ENCODE data around the gene ZNF609.

ZNF609 gene

GRCh38 chr15:64547275-64547674 lies 86.9 kb downstream of the ZNF609 start:
- no peak for DNase-seq

- DNase-seq, result no peak
Measured at GRCh38 chr15:64548235-64548634, 87.9 kb downstream of the ZNF609 start.

DNA sequence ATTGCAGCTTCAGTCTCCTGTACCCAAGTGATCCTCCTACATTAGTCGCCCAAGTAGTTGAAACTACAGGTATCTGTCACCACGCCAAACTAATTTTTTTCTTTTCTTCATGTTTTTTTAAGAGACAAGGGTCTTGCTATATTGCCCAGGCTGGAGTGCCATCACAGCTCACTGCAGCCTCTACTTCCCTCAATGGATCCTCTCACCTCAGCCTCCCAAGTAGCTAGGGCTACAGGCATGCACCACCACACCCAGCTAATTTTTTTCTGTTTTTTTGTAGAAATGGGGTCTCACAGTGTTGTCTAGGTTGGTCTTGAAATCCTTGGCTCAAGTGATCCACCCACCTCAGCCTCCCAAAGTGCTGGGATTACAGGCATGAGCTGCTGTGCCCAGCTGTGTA lies 89.5 kb downstream of the ZNF609 start:
- no peak for DNase-seq

DNA sequence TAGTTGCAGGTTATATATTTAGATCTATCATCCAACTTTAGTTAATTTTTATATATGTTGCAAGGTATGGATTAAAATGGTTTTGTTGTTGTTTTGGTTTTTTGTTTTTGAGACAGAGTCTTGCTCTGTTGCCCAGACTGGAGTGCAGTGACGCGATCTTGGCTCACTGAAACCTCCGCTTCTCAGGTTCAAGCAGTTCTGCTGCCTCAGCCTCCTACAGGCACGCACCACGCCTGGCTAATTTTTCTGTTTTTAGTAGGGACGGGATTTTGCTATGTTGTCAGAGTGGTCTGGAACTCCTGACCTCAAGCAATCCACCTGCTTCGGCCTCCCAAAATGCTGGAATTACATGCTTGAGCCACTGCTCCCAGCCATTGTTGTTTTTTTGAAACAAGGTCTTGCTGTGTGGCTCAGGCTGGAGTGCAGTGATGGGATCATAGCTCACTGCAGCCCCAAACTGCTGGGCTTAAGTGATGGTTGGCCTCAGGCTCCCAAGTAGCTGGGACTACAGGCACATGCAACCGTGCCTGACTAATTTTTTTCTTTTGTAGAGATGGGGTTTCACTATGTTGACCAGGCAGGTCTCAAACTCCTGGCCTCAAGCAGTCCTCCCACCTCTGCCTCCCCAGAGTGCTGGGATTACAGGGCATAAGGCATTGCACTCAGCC lies 92.0 kb downstream of the ZNF609 start:
- DNase-seq, result no peak

DNA sequence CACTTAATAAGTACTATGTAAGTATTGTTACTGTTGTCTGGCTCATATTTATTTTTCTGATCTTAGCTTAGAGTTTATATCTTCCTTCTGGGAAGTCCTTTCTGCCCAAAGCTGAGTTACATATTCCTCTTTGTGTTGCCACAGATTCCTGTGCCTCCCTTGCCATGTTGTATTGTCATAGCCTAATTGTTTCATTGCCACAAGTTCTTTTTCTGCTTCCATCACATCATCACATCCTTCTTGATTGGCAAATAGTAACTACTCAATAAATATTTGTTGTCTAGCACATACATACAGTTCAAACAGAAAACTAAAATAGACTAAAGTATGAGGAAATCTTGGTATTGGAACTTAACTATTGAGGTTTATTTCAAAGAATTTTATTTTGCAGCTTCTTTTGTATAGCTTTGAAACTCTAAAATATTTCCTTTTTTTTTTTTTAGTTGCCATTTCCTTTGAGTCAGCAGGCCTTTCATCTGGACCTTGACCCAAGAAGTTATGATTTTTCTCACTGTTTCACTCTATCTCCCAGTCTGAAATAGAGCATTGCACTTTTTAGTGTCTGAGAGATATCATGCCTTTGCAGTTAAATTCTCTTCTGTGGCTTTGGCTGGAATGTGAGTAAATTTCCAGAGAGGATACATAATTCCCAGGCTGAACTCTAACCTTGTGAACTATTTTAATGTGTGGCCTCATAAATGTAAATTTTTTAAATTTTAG lies 98.2 kb downstream of the ZNF609 start:
- no peak for DNase-seq

GRCh38 chr15:64559243-64559642 lies 98.9 kb downstream of the ZNF609 start:
- no peak for DNase-seq

DNA sequence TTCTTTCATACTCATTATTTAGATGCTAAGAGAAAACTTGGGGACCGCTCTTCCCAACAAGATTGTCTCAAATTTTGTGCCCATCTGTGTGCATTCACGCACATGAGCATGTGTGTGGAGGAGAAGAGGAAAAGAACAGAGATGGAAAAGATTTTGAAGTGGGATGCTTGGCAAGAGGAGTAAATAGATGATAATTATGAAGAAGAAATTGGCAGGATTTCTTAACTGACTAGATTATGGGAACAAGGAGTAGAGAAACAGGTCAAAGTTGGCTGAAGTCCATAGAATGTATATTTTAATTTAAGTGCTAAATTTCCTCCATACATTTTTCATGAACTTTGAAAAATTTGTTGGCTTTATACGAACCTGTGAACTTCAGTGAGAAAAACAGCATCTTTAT lies 100.1 kb downstream of the ZNF609 start:
- DNase-seq, result no peak

DNA sequence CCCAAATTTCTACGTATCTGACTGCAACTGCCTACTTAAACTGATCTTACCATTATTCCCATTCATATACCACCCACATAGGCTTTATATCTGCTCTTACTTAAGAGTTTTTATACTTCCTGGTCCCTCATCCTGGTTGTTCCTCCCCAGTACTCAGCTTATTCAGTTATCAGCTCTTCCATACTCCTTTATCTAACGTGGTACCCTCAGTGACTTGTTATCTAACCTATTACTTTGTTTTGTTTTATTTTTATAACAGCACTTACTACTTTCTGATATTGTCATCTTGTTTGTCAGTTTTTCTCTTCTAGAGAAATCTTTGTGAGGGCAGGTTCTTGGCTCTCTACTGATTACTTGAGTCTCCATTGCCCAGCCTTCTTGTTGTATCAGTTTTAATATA lies 100.6 kb downstream of the ZNF609 start:
- DNase-seq, result no peak

DNA sequence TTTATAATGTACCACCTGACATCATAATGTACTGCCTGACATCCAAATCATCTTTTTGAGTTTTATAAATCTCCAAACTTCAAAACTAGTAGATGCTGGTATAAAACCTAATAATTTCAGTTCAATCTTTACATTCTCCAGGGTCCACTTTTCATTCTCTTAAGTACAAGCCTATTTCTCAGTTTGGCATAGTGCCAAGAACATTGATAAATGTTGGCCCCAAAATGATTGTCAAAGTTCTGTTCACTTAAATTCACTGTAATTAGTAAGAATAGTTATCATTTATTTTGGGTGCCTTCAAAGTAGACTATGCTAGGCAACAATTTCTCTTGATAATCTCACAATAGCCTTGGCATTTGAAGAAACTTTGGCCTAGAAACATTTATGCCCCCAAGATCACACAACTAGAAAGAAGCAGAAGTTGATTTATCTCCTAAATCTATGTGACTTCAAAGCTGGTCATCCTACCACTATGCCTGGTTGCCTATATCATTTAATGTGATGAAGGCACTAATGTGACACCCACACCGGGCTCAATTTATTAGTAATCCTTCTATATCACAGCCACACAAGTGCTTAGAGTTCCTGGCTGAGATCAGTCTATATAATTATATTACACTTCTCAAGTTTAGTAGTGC lies 101.7 kb downstream of the ZNF609 start:
- no peak for DNase-seq

DNA sequence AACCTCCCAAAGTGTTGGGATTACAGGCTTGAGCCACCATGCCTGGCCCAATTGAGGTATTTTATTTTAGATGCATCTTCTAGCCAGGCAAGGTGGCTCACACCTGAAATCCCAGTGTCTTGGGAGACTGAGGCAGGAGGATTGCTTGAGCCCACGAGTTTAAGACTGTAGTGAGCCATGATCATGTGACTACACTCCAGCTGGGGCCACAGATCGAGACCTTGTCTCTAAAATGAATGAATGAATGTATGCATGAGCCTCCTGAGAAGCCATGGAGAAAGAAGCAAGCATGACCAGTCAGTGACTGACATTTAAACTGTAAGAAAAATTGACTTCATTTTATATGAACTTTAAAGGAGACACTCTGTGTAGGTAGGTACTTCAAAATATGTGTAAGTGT lies 105.7 kb downstream of the ZNF609 start:
- no peak for DNase-seq

- no peak for DNase-seq
Measured at GRCh38 chr15:64566629-64567427, 106.5 kb downstream of the ZNF609 start.

DNA sequence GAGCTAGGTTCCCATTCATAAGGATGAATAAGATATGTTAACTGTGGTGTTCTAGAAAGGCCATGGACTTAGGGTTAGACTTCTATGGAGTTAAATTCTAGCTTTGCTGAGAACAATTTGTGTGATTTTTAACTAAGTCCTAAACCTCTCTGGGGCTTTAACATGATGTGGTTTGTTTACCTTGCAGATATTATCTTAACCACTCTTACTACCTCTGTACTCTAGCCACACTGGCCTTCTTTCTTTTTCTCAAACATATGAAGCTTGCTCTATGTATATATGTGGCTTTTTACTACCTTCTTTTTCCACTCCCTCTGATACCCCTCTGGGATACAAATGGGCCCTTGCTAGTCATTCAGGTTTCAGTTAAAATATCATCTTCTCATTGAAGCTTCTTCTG lies 108.4 kb downstream of the ZNF609 start:
- no peak for DNase-seq

GRCh38 chr15:64571857-64572291 lies 111.5 kb downstream of the ZNF609 start:
- no peak for DNase-seq

GRCh38 chr15:64572856-64573255 lies 112.5 kb downstream of the ZNF609 start:
- DNase-seq, result no peak

- DNase-seq, result no peak
Measured at GRCh38 chr15:64574301-64575017, 114.1 kb downstream of the ZNF609 start.

DNA sequence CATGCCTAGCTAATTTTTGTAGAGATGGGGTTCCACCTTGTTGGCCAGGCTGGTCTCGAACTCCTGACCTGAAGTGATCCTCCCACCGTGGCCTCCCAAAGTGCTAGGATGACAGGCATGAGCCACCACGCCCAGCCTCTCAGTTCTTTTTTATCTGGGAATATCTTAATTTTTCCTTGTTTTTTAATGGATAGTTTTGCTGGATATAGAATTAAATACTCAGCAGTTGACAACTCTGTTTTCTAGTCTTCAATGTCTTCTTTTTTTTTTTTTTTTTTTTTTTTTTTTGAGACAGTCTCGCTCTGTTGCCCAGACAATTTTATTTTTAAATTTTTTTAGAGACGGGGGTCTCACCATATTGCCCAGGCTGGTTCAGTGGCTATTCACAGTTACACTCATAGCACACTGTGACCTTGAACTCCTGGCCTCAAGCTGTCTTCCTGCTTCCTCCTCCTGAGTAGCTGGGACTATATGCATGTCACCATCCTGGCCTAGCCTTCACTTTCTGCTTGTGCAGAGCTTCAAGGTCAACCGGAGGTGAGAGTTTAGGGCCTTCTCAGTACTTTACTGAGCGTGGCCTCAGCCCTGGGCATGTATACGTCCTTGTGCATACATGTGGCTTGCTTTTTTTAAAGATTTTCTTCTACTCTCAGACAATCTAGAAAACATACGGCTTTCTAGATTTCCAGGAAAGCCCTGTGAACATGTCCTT lies 120.5 kb downstream of the ZNF609 start:
- DNase-seq, result no peak

GRCh38 chr15:64581408-64581761 lies 121.0 kb downstream of the ZNF609 start:
- DNase-seq, result no peak

DNA sequence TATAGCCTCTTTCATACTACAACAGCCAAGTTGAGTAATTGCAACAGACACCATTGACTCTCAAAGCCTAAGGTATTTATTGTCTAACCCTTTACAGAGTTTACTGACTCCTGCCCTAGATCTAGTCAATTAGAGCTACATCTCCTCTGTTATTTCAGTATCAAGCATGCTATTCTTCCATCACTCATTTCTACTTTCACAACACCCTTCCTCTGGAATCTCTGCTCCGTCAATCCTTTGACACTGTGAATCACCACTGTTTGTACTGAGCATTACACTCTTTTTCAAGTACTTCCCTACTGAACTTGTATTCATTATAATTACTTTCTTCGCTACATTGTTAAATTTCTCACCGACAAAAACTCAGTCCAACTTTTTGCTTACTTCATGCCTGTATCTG lies 121.8 kb downstream of the ZNF609 start:
- DNase-seq, result no peak

DNA sequence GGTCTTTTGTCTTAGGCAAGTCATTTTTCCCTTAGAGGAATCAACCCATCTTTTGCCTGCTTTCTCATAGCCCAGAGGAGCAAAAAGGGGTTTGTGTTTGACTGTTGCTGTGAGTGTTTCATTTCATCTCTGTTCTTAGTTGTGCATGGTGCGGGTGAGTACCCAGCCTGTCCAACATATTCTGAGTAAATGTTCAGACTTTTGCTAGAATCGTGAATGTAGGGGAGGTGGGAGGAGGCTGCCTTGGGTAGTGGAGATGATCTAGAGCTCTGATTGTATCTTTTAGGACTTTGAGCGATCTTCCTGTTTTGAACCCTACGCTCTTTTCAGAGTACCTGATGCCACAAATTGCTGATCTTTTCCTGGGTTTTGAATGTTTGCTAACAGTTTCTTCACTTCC lies 123.1 kb downstream of the ZNF609 start:
- no peak for DNase-seq

GRCh38 chr15:64583983-64584382 lies 123.6 kb downstream of the ZNF609 start:
- no peak for DNase-seq

GRCh38 chr15:64586259-64586870 lies 126.0 kb downstream of the ZNF609 start:
- DNase-seq, result no peak

DNA sequence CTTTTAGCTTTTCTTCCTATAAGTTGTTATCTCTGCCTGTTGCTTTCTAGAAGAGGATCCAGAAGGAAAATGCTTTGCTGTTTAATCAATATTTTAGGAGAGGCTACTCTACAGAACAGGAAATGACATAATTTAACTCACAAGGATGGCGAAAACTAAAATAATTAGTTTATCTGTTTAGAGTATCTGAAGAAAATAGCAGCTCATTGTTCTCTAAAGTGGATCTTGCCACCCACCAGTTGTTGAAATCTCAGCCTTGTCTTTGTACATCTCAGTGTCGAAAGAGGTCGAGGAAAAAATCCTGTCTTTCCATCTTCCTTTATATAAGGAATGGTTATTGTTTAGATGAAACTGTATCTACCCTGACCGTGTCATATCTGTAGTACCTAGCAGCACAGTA lies 126.6 kb downstream of the ZNF609 start:
- DNase-seq, result no peak

Measured in NCI-H1417 treated with DMSO at 0.1 percent for 48 hours (cell line).